Body of pancreas (tissue), 4 donors: ENCODE measurements around the gene NCS1.

Source experiments
- POLR2A ChIP-seq, 3 donors: fragments of 450-650 bp; IDR thresholded peaks; one replicate each; pipeline ENCODE4 v1.6.1; 2016; ENCODE audit warnings: antibody characterized with exemption in 3 of 3, mild to moderate bottlenecking in 2 of 3
- TF ChIP-seq, protein P1 (sequence below), 7 experiments: fragments of 450-650 bp in 4 of 7; fragments of 200-600 bp in 3 of 7; sonication (generic) in 3 of 7; IDR thresholded peaks; one replicate each; pipeline ENCODE4 v1.5.1; 2016 to 2019; ENCODE audit warnings: antibody characterized with exemption in 7 of 7

DNA sequence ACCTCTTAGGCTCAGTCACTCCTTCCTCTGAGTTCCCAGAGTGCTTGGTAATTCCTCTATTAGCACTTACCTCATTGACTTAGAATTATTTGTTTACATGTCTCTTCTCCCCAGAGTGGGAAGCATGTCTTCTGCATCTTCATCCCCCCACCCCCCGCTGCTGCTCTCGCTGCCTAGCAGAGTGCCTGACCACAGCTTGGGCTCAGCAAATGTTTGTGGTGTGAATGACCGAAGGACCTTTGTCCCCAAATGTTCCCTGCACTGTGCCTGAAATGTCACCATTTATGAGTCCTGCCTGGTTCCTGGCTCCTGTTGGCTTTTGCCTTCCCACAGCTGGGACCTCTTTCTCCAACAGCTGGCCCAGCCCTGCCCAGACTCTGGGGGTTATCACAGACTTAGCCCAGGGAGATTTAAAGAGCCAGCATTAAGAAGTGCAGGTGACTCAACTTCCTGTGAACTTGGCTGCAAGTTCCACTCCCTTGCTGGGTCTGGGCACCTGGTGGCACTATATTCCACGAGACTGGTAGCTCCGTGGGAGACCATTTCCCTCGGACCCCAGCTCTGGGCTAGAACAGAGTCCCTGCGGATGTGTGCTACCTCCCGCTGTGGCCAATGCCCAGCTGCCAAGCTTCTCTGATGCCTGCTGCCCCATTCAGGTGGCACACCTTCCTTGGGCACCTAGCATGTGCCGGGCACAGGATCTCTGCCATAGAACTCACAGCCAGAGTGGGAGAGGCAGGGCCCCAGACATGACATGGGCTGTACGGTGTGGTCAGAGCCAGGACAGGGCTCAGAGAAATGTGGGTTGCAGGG is 91.6 kb downstream of the NCS1 start:
- no peak for TF ChIP-seq POLR2A (IDR thresholded peaks at IDR 0.05)
- TF ChIP-seq, protein P1, sequence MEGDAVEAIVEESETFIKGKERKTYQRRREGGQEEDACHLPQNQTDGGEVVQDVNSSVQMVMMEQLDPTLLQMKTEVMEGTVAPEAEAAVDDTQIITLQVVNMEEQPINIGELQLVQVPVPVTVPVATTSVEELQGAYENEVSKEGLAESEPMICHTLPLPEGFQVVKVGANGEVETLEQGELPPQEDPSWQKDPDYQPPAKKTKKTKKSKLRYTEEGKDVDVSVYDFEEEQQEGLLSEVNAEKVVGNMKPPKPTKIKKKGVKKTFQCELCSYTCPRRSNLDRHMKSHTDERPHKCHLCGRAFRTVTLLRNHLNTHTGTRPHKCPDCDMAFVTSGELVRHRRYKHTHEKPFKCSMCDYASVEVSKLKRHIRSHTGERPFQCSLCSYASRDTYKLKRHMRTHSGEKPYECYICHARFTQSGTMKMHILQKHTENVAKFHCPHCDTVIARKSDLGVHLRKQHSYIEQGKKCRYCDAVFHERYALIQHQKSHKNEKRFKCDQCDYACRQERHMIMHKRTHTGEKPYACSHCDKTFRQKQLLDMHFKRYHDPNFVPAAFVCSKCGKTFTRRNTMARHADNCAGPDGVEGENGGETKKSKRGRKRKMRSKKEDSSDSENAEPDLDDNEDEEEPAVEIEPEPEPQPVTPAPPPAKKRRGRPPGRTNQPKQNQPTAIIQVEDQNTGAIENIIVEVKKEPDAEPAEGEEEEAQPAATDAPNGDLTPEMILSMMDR (IDR thresholded peaks at IDR 0.05), result no peak
